K562 (cell line): ENCODE data around the gene DHDH. TPM values are rescaled to one million over a fixed set of nuclear protein-coding genes. Genes with fewer than 3 reads are reported as not detected.

Source experiments
- CSDE1 ChIP-seq, 2 experiments: fragments of 450-650 bp; IDR thresholded peaks; 2 replicates each; pipeline ENCODE4 v1.6.1; 2016; ENCODE audit warnings: mild to moderate bottlenecking in 1 of 2
- DPF2 ChIP-seq: fragments of 450-650 bp; IDR thresholded peaks from 2 replicates; pipeline ENCODE4 v1.6.1; 2016
- KAT2B ChIP-seq: IDR thresholded peaks from one replicate; pipeline ENCODE4 v1.6.1; 2012; ENCODE audit warnings: low read depth, mild to moderate bottlenecking, control low read depth, inconsistent platforms, low read length, moderate library complexity
- MCM7 ChIP-seq, 2 experiments: fragments of 450-650 bp; IDR thresholded peaks; 2 replicates each; pipeline ENCODE4 v1.6.1; 2016 to 2018
- MIER1 ChIP-seq: fragments of 450-650 bp; IDR thresholded peaks from 2 replicates; pipeline ENCODE4 v1.6.1; 2016; ENCODE audit warnings: antibody characterized with exemption, mild to moderate bottlenecking, low read depth
- RNF2 ChIP-seq: sonication (generic); IDR thresholded peaks from 2 replicates; pipeline ENCODE4 v1.6.1; 2016
- SNIP1 ChIP-seq: fragments of 450-650 bp; IDR thresholded peaks from 2 replicates; pipeline ENCODE4 v1.7.1; 2017; ENCODE audit warnings: low read depth, mild to moderate bottlenecking
- ZBTB17 ChIP-seq: fragments of 450-650 bp; formaldehyde crosslinking; IDR thresholded peaks from 2 replicates; pipeline ENCODE4 v1.4.0; 2020; ENCODE audit warnings: mild to moderate bottlenecking
- ZC3H8 ChIP-seq: fragments of 450-650 bp; IDR thresholded peaks from 2 replicates; pipeline ENCODE4 v1.6.1; 2017
- ZKSCAN8 ChIP-seq: fragments of 200-800 bp; sonication (Bioruptor generic); IDR thresholded peaks from 2 replicates; pipeline ENCODE4 v1.6.1; 2016; ENCODE audit warnings: missing genetic modification characterization, missing compliant biosample characterization
- ZNF609 ChIP-seq: sonication (generic); formaldehyde crosslinking; IDR thresholded peaks from 2 replicates; pipeline ENCODE4 v1.8.1; 2023; ENCODE audit warnings: missing genetic modification reagents, mild to moderate bottlenecking, borderline replicate concordance
- ZNF696 ChIP-seq: fragments of 250-450 bp; sonication (Bioruptor Pico); conservative IDR thresholded peaks from 2 replicates; pipeline ENCODE4 v1.4.0; 2020; ENCODE audit warnings: mild to moderate bottlenecking, moderate library complexity
- ZNF79 ChIP-seq: fragments of 250-450 bp; sonication (Bioruptor Pico); IDR thresholded peaks from 2 replicates; pipeline ENCODE4 v1.4.0; 2020; ENCODE audit warnings: low read depth, mild to moderate bottlenecking, moderate library complexity
- polyA plus RNA-seq, 8 experiments: library from polyadenylated mRNA; depleted of rRNA in 4 of 8; stranded (reverse) in 5 of 8; unstranded in 3 of 8; fragments of >200 nt; fragmentation: Nextera tagmentation in 2 of 8; fragmentation: Illumina TruSeq in 1 of 8; extraction: Ambion mirVana in 2 of 8; extraction: Trizol in 1 of 8; gene quantifications; 2 replicates each; pipeline versions ENCODE4 v1.2.1 to v1.2.3, GENCODE V29; 2011 to 2014; ENCODE audit warnings: inconsistent platforms in 1 of 8, missing spikeins in 1 of 8
- total RNA-seq, 7 experiments: library from RNA; depleted of rRNA in 6 of 7; stranded (reverse); fragments of >200 nt in 6 of 7; fragmentation: Illumina TruSeq in 2 of 7; extraction: Trizol in 2 of 7; gene quantifications; 2 replicates each; pipeline versions ENCODE4 v1.2.1 to v1.2.3, GENCODE V29; 2011 to 2021; ENCODE audit warnings: low replicate concordance in 1 of 7
- TF ChIP-seq, protein P1 (sequence below): IDR thresholded peaks from 3 replicates; pipeline ENCODE4 v1.6.1; 2011; ENCODE audit warnings: borderline replicate concordance, mild to moderate bottlenecking, moderate library complexity; ENCODE audit not compliant: insufficient read length; ENCODE audit errors: extremely low read depth
- TF ChIP-seq, protein P2 (sequence below): fragments of 250-450 bp; sonication (Bioruptor Pico); IDR thresholded peaks from 2 replicates; pipeline ENCODE4 v1.5.0; 2020; ENCODE audit warnings: mild to moderate bottlenecking, borderline replicate concordance
- TF ChIP-seq, protein P3 (sequence below): sonication (generic); formaldehyde crosslinking; IDR thresholded peaks from 2 replicates; pipeline ENCODE4 v1.8.0; 2022; ENCODE audit warnings: mild to moderate bottlenecking, missing genetic modification reagents
- TF ChIP-seq, protein P4 (sequence below): IDR thresholded peaks from 2 replicates; pipeline ENCODE4 v1.6.1; 2011; ENCODE audit not compliant: insufficient read length; ENCODE audit errors: extremely low read depth
- TF ChIP-seq, protein P5 (sequence below): fragments of 250-450 bp; sonication (Bioruptor Pico); IDR thresholded peaks from 2 replicates; pipeline ENCODE4 v1.8.0; 2022; ENCODE audit warnings: moderate library complexity, mild to moderate bottlenecking, inconsistent platforms

DHDH gene
- total and polyA plus RNA-seq, 9 of the 15 experiments (the other 6 are each of a cell fraction or from before 2014, with no cell fraction given), result 0.37 to 1.9 (median 0.87) TPM

- TF ChIP-seq ZNF609 (CRISPR knock-in tag), result no peak
- TF ChIP-seq MCM7 (IDR thresholded peaks at IDR 0.05), result no peak
- TF ChIP-seq, protein P1, sequence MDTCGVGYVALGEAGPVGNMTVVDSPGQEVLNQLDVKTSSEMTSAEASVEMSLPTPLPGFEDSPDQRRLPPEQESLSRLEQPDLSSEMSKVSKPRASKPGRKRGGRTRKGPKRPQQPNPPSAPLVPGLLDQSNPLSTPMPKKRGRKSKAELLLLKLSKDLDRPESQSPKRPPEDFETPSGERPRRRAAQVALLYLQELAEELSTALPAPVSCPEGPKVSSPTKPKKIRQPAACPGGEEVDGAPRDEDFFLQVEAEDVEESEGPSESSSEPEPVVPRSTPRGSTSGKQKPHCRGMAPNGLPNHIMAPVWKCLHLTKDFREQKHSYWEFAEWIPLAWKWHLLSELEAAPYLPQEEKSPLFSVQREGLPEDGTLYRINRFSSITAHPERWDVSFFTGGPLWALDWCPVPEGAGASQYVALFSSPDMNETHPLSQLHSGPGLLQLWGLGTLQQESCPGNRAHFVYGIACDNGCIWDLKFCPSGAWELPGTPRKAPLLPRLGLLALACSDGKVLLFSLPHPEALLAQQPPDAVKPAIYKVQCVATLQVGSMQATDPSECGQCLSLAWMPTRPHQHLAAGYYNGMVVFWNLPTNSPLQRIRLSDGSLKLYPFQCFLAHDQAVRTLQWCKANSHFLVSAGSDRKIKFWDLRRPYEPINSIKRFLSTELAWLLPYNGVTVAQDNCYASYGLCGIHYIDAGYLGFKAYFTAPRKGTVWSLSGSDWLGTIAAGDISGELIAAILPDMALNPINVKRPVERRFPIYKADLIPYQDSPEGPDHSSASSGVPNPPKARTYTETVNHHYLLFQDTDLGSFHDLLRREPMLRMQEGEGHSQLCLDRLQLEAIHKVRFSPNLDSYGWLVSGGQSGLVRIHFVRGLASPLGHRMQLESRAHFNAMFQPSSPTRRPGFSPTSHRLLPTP, result no peak
- TF ChIP-seq ZKSCAN8, result no peak
- no peak for TF ChIP-seq KAT2B
- TF ChIP-seq, protein P2, sequence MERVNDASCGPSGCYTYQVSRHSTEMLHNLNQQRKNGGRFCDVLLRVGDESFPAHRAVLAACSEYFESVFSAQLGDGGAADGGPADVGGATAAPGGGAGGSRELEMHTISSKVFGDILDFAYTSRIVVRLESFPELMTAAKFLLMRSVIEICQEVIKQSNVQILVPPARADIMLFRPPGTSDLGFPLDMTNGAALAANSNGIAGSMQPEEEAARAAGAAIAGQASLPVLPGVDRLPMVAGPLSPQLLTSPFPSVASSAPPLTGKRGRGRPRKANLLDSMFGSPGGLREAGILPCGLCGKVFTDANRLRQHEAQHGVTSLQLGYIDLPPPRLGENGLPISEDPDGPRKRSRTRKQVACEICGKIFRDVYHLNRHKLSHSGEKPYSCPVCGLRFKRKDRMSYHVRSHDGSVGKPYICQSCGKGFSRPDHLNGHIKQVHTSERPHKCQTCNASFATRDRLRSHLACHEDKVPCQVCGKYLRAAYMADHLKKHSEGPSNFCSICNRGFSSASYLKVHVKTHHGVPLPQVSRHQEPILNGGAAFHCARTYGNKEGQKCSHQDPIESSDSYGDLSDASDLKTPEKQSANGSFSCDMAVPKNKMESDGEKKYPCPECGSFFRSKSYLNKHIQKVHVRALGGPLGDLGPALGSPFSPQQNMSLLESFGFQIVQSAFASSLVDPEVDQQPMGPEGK, result no peak
- TF ChIP-seq ZC3H8, result no peak
- TF ChIP-seq, protein P3, sequence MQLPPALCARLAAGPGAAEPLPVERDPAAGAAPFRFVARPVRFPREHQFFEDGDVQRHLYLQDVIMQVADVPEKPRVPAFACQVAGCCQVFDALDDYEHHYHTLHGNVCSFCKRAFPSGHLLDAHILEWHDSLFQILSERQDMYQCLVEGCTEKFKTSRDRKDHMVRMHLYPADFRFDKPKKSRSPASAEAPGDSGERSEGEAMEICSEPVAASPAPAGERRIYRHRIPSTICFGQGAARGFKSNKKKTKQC, result no peak
- TF ChIP-seq SNIP1, result no peak
- TF ChIP-seq MIER1, result 0 out of 2 replicates have a peak, but pooled peaks have one; percentile 23
- TF ChIP-seq, protein P4, sequence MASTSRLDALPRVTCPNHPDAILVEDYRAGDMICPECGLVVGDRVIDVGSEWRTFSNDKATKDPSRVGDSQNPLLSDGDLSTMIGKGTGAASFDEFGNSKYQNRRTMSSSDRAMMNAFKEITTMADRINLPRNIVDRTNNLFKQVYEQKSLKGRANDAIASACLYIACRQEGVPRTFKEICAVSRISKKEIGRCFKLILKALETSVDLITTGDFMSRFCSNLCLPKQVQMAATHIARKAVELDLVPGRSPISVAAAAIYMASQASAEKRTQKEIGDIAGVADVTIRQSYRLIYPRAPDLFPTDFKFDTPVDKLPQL, result no peak
- no peak for TF ChIP-seq CSDE1 (IDR thresholded peaks at IDR 0.05)
- TF ChIP-seq, protein P5, sequence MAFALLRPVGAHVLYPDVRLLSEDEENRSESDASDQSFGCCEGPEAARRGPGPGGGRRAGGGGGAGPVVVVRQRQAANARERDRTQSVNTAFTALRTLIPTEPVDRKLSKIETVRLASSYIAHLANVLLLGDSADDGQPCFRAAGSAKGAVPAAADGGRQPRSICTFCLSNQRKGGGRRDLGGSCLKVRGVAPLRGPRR (CRISPR knock-in tag), result no peak
- TF ChIP-seq RNF2, result no peak
- no peak for TF ChIP-seq ZNF696 (CRISPR knock-in tag)
- TF ChIP-seq DPF2, result peak; percentile 8; the same call in 1 of the 2 replicates
- no peak for TF ChIP-seq ZNF79 (CRISPR knock-in tag)
- no peak for TF ChIP-seq ZBTB17 (CRISPR knock-in tag)
Measured at GRCh38 chr19:48961051-48961649, 27.7 kb downstream of the DHDH start (continued).
